ENCODE results near the gene TRIM17. TPM values are rescaled to one million over a fixed set of nuclear protein-coding genes. Genes with fewer than 3 reads are reported as not detected.

Gene TRIM17
- total and polyA plus RNA-seq, 2 of the 13 experiments (the other 11 are each of a cell fraction or from before 2014, with no cell fraction given), result 0.32 to 0.64 TPM

GRCh38 chr1:228364068-228364705 lies 52.5 kb downstream of the TRIM17 start:
- FAIRE-seq (no peak), ATAC-seq (no peak), DNase-seq (ENCODE audit: low spot score) (no peak)
- POLR2A ChIA-PET, result no interaction called here
- Histone ChIP-seq H3K4me3 (replicated peaks in 1 of 3; ENCODE audit: insufficient read depth in 1 of 3, low read depth in 2 of 3, low read length in 3 of 3) (no peak overlapping the region), H3K36me3 (replicated peaks in 1 of 2; ENCODE audit: control insufficient read depth in 1 of 2, insufficient read depth in 2 of 2, low read length in 2 of 2) (no peaks in the 10 kb centered on the region), H2AFZ (ENCODE audit: low read length) (no peak overlapping the region), H3K27ac (ENCODE audit: extremely low read length, insufficient read depth, low read length) (no peak overlapping the region), H3K4me1 (ENCODE audit: insufficient read depth, low read length) (peaks cover 19% of the 10 kb centered on the region), H3K4me2 (ENCODE audit: low read depth, low read length) (no peak overlapping the region), H3K79me2 (ENCODE audit: insufficient read depth, low read length) (no peaks in the 10 kb centered on the region), H4K20me1 (ENCODE audit: insufficient read depth, low read length) (no peaks in the 10 kb centered on the region), H3K9ac (ENCODE audit: insufficient read depth, low read depth, low read length) (no peak overlapping the region), H3K27me3 (ENCODE audit: control insufficient read depth in 1 of 2, insufficient read depth in 2 of 2, low read length in 2 of 2) (peaks cover 0 to 3% of the 10 kb centered on the region in 2 experiments; a peak in 4 of 5 replicates), H3K9me3 (ENCODE audit: low read length) (no peaks in the 10 kb centered on the region)
- TF ChIP-seq SSRP1 (CRISPR knock-in tag; IDR thresholded peaks at IDR 0.05) (no peak), AHR (CRISPR knock-in tag; IDR thresholded peaks at IDR 0.05) (no peak), ZSCAN30 (CRISPR knock-in tag; IDR thresholded peaks at IDR 0.05) (no peak), MLX (CRISPR knock-in tag; IDR thresholded peaks at IDR 0.05) (no peak), ZNF724P (CRISPR knock-in tag; IDR thresholded peaks at IDR 0.05; ENCODE audit: borderline replicate concordance) (no peak), ZBTB26 (CRISPR knock-in tag; IDR thresholded peaks at IDR 0.05; ENCODE audit: borderline replicate concordance) (no peak), ZNF138 (CRISPR knock-in tag; IDR thresholded peaks at IDR 0.05; ENCODE audit: low read depth) (no peak)
- CTCF ChIA-PET (ENCODE audit: low intra/inter-chr PET ratio, low total read pairs), result no interaction called here
- intact Hi-C loops (cut with micrococcal nuclease; ENCODE audit: unreplicated experiment) (no loop called here), in situ Hi-C loops (cut with HindIII; ENCODE audit: extremely low pct_ligation_motif_present, low pct_unique_long_range_greater_than_20kb) (no loop called here)
- no TSS peak for BruUV-seq (replicated peaks)
- WGBS (ENCODE audit: low lambda C conversion rate), result 31% methylated on average over 4 of the region's 12 CpGs

DNA sequence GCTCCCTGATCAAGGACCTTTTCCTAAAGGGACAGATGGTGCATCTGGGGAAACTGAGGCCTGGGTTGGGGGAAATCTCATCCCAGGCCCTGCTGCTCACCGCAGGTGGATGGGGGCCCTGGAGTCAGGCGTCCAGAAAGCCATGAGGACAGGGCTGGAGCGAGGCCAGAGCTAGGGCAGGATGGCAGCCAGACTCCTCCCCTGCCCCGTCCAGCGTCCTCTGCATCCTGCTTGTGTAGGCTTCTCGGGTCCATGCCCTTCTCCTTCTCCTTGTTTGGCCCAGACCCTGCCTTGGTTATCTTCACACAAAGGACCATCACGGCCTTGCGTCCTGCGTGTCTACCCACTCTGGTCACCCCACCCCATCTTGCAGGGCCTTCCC lies 53.0 kb downstream of the TRIM17 start:
- ATAC-seq, result no peak
- 44% methylated on average over 7 of the region's 9 CpGs for WGBS (ENCODE audit: low lambda C conversion rate)
- Histone ChIP-seq H4K20me1 (ENCODE audit: insufficient read depth, low read length) (no peaks in the 10 kb centered on the region), H3K79me2 (ENCODE audit: insufficient read depth, low read length) (no peaks in the 10 kb centered on the region), H3K9me3 (ENCODE audit: low read length) (no peaks in the 10 kb centered on the region), H3K9ac (ENCODE audit: insufficient read depth, low read depth, low read length) (no peak overlapping the region), H3K27ac (ENCODE audit: extremely low read length, insufficient read depth, low read length) (no peak overlapping the region), H3K4me2 (ENCODE audit: low read depth, low read length) (no peak overlapping the region), H3K36me3 (replicated peaks in 1 of 2; ENCODE audit: control insufficient read depth in 1 of 2, insufficient read depth in 2 of 2, low read length in 2 of 2) (no peaks in the 10 kb centered on the region), H3K27me3 (ENCODE audit: control insufficient read depth in 1 of 2, insufficient read depth in 2 of 2, low read length in 2 of 2) (peaks cover 0 to 3% of the 10 kb centered on the region in 2 experiments; a peak in 3 of 5 replicates), H3K4me3 (replicated peaks in 1 of 3; ENCODE audit: insufficient read depth in 1 of 3, low read depth in 2 of 3, low read length in 3 of 3) (no peak overlapping the region), H3K4me1 (ENCODE audit: insufficient read depth, low read length) (peaks cover 14% of the 10 kb centered on the region), H2AFZ (ENCODE audit: low read length) (no peak overlapping the region)
- intact Hi-C loops (cut with micrococcal nuclease; ENCODE audit: unreplicated experiment) (no loop called here), in situ Hi-C loops (cut with HindIII; ENCODE audit: extremely low pct_ligation_motif_present, low pct_unique_long_range_greater_than_20kb) (no loop called here)
- no peak for DNase-seq (ENCODE audit: low spot score)
- BruUV-seq (replicated peaks), result no TSS peak
- POLR2A ChIA-PET, result no interaction called here
- no peak for FAIRE-seq
- CTCF ChIA-PET (ENCODE audit: low intra/inter-chr PET ratio, low total read pairs), result no interaction called here
- TF ChIP-seq BATF2 (CRISPR knock-in tag; IDR thresholded peaks at IDR 0.05) (no peak), KAT8 (CRISPR knock-in tag; IDR thresholded peaks at IDR 0.05) (no peak), ZNF570 (CRISPR knock-in tag; IDR thresholded peaks at IDR 0.05; ENCODE audit: borderline replicate concordance) (no peak)
- TF ChIP-seq, protein P1, sequence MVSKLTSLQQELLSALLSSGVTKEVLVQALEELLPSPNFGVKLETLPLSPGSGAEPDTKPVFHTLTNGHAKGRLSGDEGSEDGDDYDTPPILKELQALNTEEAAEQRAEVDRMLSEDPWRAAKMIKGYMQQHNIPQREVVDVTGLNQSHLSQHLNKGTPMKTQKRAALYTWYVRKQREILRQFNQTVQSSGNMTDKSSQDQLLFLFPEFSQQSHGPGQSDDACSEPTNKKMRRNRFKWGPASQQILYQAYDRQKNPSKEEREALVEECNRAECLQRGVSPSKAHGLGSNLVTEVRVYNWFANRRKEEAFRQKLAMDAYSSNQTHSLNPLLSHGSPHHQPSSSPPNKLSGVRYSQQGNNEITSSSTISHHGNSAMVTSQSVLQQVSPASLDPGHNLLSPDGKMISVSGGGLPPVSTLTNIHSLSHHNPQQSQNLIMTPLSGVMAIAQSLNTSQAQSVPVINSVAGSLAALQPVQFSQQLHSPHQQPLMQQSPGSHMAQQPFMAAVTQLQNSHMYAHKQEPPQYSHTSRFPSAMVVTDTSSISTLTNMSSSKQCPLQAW (CRISPR knock-in tag; IDR thresholded peaks at IDR 0.05), result no peak
- TF ChIP-seq, protein P2, sequence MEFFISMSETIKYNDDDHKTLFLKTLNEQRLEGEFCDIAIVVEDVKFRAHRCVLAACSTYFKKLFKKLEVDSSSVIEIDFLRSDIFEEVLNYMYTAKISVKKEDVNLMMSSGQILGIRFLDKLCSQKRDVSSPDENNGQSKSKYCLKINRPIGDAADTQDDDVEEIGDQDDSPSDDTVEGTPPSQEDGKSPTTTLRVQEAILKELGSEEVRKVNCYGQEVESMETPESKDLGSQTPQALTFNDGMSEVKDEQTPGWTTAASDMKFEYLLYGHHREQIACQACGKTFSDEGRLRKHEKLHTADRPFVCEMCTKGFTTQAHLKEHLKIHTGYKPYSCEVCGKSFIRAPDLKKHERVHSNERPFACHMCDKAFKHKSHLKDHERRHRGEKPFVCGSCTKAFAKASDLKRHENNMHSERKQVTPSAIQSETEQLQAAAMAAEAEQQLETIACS (CRISPR knock-in tag; IDR thresholded peaks at IDR 0.05), result no peak
